GM18868 (cell line): Measurements from ENCODE around the gene NPAS3.

Source experiments
- ATAC-seq: cut with Tn5 transposase; IDR thresholded peaks from one replicate; pipeline ENCODE4 v1.9.1; 2021; ENCODE audit warnings: mild to moderate bottlenecking, moderate library complexity; ENCODE audit not compliant: unreplicated experiment

The NPAS3 gene

GRCh38 chr14:33564774-33565630, 626.3 kb downstream of the NPAS3 start:
- ATAC-seq: peak; percentile 98

DNA sequence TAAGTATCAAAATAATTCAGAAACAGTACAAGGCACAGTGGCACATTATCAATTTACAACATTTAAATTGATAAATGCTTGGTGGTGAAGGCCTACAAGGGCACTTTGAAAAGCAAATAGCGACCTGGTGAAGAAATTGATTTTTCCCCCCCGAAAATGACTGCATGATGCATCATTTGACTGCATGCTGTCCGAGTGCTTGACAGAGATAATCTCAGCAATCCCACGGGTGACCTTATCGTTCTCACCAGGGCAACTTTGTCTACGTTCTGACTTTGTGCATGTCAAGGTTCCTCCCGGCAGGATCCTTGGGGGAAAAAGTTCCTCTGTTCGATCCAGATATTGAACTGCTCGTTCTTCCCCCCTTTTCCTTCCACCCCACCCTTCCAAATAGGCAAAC, 627.4 kb downstream of the NPAS3 start:
- no peak for ATAC-seq

DNA sequence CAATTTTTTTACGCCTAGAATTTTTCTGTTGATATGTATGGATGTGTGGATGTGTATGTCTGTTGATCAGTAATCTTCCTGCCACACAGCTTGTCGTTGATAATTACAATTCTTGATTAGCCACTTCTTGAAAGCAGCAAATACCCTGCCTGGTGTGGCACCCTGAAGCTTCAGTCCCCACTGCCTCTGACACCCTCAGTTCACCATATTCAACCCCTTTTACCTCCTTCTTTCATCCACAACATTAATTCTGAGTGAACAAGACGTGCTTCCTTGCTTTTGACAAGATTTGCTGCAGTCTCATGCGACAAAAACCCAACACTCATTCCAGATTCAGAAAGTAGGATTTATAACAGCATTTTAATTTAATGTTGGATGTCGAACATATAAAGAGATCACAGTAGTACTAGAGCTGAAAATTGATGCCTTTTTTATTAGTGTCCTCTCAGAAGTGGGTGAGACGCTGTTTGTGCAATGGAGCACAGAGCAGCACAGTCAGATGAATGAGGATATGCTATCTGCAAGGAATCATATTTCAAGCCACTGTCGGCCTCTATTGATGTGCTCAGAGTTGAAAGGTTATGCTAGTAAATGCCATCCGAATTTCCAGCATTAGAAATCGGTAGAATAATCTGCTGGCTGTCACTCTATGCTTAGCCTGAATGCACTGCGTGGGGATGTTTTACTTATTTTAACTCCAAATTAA, 628.5 kb downstream of the NPAS3 start:
- ATAC-seq: no peak

- no peak for ATAC-seq
Measured at GRCh38 chr14:33567731-33568130, 629.1 kb downstream of the NPAS3 start.

DNA sequence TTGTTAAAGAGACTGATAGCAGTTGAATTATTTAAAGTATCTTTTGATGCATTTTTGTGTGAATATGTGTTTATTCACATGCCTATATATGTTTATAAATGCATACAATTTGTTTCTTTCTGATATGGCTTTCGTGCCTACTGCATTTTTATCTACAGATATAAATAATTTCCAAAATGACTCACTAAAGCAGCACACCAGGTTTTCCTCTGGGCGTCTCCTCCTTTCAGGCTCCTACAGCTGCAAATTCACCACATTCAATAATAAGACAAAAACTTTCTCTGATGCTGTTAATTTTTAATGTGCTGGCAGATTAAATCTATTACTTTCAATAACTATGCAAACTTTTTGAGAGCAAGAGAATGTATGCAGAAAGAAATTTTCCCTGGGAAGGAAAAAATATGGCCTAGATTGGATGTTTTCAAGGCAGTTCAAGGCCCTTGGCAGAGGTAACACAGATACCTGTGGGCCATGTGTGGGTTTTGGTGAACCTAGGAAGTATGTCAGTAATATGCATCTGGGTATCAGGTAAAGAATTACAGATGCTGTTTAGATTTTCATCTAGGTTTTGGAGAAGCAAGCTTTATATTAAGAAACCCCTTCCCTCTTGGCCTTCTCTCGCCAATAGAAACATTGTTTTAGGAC, 630.4 kb downstream of the NPAS3 start:
- no peak for ATAC-seq

GRCh38 chr14:33569821-33570687, 631.4 kb downstream of the NPAS3 start:
- no peak for ATAC-seq

DNA sequence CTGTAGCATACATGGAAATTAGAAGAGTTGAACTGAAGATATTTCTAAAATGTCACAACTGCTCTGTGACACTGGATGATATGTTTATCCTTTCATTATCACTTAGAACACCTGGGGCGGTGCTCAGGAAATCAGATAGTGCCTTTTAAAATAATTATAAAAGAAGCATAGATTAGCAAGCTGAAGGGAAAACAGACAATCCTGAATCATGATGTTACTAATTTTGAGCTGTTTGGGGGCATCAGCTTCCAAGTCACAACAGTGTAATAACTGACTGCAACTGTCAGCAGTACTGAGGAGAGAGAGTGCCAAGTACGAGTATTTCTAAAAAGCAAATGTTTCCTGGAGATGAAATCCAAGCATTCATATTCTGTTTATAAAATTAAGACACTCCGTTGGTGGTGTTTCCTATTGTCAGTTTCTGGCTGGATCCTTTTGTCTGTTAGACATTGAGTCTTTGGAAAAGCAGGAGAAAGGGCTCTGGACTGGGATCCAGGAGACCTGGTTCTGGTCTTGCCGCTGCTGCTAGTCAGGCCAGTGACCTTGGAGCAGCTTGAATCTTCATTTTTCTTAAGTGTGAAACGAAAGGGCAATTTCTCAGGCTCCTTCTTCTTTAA, 632.1 kb downstream of the NPAS3 start:
- no peak for ATAC-seq

DNA sequence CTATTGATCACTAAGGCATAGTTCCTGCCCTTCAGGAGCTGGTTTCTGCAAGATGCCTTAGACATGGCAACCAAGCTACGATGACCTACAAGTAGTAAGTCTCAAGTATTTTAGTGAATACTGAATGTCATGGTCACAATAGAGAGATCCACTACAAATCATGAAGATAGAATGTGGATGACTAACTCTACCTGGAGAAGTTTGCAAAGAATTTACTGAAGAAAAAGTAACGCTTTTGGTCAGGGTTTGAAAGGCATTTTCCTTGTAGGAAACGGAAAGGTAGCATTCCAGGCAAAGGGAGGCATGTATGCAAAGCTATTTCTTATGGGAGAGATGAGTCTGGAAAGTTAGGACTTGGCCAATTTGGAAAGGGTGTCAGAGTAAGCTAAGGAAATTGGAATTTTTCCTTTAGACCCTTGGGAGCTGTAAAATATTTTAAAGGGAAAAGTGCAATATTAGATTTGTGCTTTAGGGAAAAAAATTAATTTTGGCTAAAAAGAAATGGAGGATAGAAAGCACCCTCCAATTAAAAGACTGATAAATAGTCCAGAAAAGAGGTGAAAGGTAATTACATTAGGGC, 634.7 kb downstream of the NPAS3 start:
- no peak for ATAC-seq

DNA sequence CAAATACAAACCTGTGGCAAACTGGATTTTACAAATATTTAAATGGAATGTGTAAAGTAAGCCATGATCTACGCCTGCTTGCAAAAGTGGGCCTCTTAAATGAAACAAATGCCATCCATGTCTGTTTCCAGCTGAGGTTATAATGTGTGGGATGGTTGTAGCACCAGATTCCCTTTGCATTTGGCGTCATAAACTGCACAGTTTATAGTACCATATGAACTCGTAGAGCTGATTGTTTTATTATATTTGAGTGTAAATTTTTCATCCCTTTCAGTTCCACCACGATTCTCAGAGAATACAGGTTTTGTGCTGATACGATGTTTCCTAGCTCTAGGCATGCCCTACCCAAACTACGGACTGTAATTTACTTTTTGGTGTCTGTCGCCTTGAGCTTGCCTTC, 637.3 kb downstream of the NPAS3 start:
- no peak for ATAC-seq

DNA sequence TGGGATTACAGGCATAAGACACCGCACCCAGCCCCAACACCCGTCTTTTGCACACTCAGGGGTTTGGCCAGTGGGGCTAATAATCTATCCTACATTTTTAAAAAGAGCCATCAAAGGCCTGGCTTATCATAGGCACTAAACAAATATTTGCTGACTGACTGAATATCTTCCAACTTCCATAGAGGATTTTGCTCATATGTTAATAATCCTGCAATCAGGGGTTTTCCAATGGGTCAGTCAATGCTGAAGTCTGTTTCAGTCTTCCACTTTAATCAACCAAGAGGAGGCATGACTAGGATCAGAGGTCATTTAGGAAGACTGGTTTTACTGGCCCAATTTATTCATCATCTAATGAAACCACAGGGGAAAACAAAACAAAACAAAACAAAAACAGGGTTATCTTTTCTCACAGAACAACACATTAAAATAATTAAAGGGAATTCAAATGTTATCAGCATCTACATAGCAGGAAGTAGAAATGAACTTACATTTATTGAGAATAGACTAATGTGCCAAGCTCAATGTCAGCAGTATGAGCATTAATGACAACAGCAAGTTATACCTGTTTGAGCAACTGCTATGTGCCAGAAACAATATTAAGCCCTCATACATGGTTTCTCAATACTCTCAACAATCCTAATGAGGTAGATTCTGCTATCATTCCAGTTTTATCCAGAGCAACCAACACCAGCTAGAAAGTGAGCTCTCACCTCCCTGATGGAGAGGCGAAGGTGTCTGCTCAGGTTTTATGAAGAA, 640.0 kb downstream of the NPAS3 start:
- no peak for ATAC-seq

DNA sequence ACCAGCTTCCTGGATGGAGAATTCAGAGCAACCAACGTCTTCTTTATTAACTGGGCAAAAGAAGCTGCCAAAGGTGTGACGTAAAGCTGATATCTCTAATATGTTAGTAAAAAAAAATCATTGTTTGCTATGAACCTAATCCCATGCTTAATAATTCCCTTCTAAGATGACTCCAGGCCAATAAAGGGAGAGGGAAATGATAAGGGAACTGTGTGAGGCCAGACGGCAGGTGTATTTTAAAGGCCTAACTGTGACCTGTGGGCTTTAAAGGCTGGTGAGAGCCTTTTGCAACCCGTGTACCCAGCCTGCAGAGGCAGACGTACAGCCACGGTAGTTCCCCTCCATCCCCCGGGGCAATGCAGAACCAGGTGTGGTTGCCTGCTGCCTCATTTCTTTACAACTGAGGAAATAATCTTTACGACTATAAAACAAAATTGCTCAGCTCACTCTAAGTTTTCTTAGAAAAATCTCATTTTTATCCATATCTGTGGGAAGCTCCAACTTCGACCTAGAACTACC, 641.6 kb downstream of the NPAS3 start:
- no peak for ATAC-seq

DNA sequence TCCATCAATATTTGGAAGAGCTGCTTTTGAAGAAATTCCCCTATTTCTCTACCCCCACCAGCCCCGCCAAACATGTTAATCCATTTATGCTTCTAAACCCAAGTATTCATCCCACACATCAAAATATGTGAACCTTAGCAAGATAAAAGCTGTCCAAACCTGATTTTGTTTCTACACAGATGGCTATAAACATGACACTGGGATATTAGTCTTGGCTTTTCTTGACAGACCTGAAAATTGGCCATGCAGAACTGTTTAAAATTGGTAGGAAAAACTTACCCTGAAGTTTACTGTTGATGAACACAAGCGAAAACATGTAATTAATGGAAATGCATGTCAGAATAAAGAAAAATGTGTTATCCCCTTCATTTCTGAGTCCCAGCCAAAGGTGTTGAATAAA, 642.2 kb downstream of the NPAS3 start:
- no peak for ATAC-seq

GRCh38 chr14:33584697-33585096, 646.0 kb downstream of the NPAS3 start:
- ATAC-seq: no peak

GRCh38 chr14:33586806-33587205, 648.1 kb downstream of the NPAS3 start:
- no peak for ATAC-seq

GRCh38 chr14:33587791-33588190, 649.1 kb downstream of the NPAS3 start:
- no peak for ATAC-seq

GRCh38 chr14:33588771-33589170, 650.1 kb downstream of the NPAS3 start:
- ATAC-seq: no peak

GRCh38 chr14:33589334-33589733, 650.7 kb downstream of the NPAS3 start:
- ATAC-seq: no peak

GRCh38 chr14:33590891-33591630, 652.4 kb downstream of the NPAS3 start:
- no peak for ATAC-seq
